Heart left ventricle (tissue), 16 donors: ENCODE measurements around the gene PEMT. TPM values are rescaled to one million over a fixed set of nuclear protein-coding genes. Genes with fewer than 3 reads are reported as not detected.

Source experiments
- ATAC-seq, 4 donors: fragments of 200-7000 bp; cut with Tn5 transposase; one replicate each; pipeline ENCODE4 v1.9.1; 2020 to 2022; ENCODE audit warnings: moderate library complexity in 4 of 4, mild to moderate bottlenecking in 3 of 4, moderate number of reproducible peaks in 1 of 4
- DNase-seq, 5 donors: peaks; one replicate each; pipeline ENCODE4 v3.0.0-alpha.2; 2020
- H3K27ac ChIP-seq, 12 donors: fragments of 200-600 bp; sonication (generic) in 4 of 12; one replicate each; pipeline versions ENCODE4 v1.5.0 to v1.8.0; 2016 to 2022; ENCODE audit warnings: mild to moderate bottlenecking in 2 of 12
- H3K27me3 ChIP-seq, 9 donors: fragments of 200-600 bp; sonication (generic) in 2 of 9; one replicate each; pipeline versions ENCODE4 v1.5.1 to v1.8.0; 2016 to 2022; ENCODE audit warnings: mild to moderate bottlenecking in 3 of 9
- H3K36me3 ChIP-seq, 9 donors: fragments of 200-600 bp; sonication (generic) in 2 of 9; one replicate each; pipeline versions ENCODE4 v1.5.0 to v1.8.0; 2018 to 2022; ENCODE audit warnings: mild to moderate bottlenecking in 2 of 9
- H3K4me1 ChIP-seq, 12 donors: fragments of 200-600 bp; sonication (generic) in 4 of 12; one replicate each; pipeline versions ENCODE4 v1.5.0 to v1.8.0; 2016 to 2022; ENCODE audit warnings: mild to moderate bottlenecking in 3 of 12
- H3K4me3 ChIP-seq, 12 donors: fragments of 200-600 bp; sonication (generic) in 4 of 12; one replicate each; pipeline versions ENCODE4 v1.5.0 to v1.8.0; 2017 to 2022; ENCODE audit warnings: mild to moderate bottlenecking in 9 of 12, moderate library complexity in 4 of 12
- H3K9me3 ChIP-seq, 12 donors: fragments of 200-600 bp; sonication (generic) in 4 of 12; one replicate each; pipeline versions ENCODE4 v1.5.0 to v1.8.0; 2016 to 2022; ENCODE audit warnings: mild to moderate bottlenecking in 1 of 12
- POLR2A ChIP-seq, 2 donors: fragments of 450-650 bp; IDR thresholded peaks; one replicate each; pipeline ENCODE4 v1.6.1; 2017; ENCODE audit warnings: antibody characterized with exemption in 2 of 2, mild to moderate bottlenecking in 2 of 2, moderate library complexity in 2 of 2
- WGBS, 4 donors: extraction: QIAGEN DNeasy Blood & Tissue Kit in 2 of 4; methylation state at CpG; one replicate each; pipeline versions ENCODE4 v1.1.5 to v1.1.7; 2013 to 2018; 5-methylcytosine and 5-hydroxymethylcytosine counted together
- intact Hi-C, 10 donors: fragments of 100-400 bp; cut with DNase I; formaldehyde crosslinking; loops; one replicate each; pipeline versions ENCODE4 v1.11.1 to v1.14.2; 2022
- polyA plus RNA-seq, 2 donors: library from polyadenylated mRNA; stranded (reverse); fragments of 200-250 nt; gene quantifications; one replicate each; pipeline ENCODE4 v1.2.3, GENCODE V29; 2013
- total RNA-seq, 9 donors: library from RNA; depleted of rRNA in 2 of 9; stranded (reverse); fragments of >200 nt in 2 of 9; fragmentation: NEBNext Ultra II Directional in 3 of 9; extraction: Animal tissue kit (Norgen Biotek cat#: 25700) in 3 of 9; gene quantifications; one replicate each; pipeline versions ENCODE4 v1.1.0 to v1.2.4, GENCODE V29; 2016 to 2023
- TF ChIP-seq, protein P1 (sequence below), 12 donors: fragments of 200-600 bp; sonication (generic) in 4 of 12; IDR thresholded peaks; one replicate each; pipeline versions ENCODE4 v1.5.0 to v1.8.0; 2018 to 2022; ENCODE audit warnings: antibody characterized with exemption in 12 of 12, mild to moderate bottlenecking in 5 of 12
- donor health status: ischemic (EF 13 %, LVEDD 7.1; RV severe dilation, severe dysfunction).
- donor health status: healthy with polysubstance abuse.
- donor health status: DM: no; HTN: yes; CAD: no.
- donor health status: DM: no; HTN: no; CAD: no.
- donor health status: ischemic (EF 25% LVEDD 6.9; RV normal size, moderate dysfunction).
- donor health status: ischemic (EF 25% LVEDD 5.7; RV mildly dilated, moderate dysfunction).
- donor health status: healthy.
- donor health status: DM: yes; HTN: yes; CAD: no.
- donor health status: ischemic (EF 35%, LVEDD 5.7; RV mildly dilated, moderate dysfunction).
- donor health status: nonischemic (EF 11% LVEDD 7.7; RV severe dilation, severe dysfunction).
- donor health status: DM: yes; HTN: yes; CAD: no.
- donor health status: PGD.
- donor health status: ischemic (EF 29% LVEDD 5.4; RV normal size, mild dysfunction).
- donor health status: nonischemic (EF 23%, LVEDD 6.1; RV moderate dilation, normal function).

The PEMT gene
- total and polyA plus RNA-seq, 11 donors: 15.7 to 42.2 (median 25.4) TPM

- intact Hi-C loops: loop anchor here in 1 of 10 donors (1.0 kb wide), 1 partner anchor 19 kb away; no protein-coding TSS in a partner anchor
- Histone ChIP-seq H3K27ac (peak overlapping the region in 11 of 12 donors; percentile 30 to 88 (median 55)), H3K9me3 (no peaks in the 10 kb centered on the region), H3K4me1 (peaks cover 0 to 28% (median 10%) of the 10 kb centered on the region in 12 donors), H3K4me3 (no peak overlapping the region), H3K27me3 (no peaks in the 10 kb centered on the region), H3K36me3 (no peaks in the 10 kb centered on the region)
- TF ChIP-seq, protein P1, sequence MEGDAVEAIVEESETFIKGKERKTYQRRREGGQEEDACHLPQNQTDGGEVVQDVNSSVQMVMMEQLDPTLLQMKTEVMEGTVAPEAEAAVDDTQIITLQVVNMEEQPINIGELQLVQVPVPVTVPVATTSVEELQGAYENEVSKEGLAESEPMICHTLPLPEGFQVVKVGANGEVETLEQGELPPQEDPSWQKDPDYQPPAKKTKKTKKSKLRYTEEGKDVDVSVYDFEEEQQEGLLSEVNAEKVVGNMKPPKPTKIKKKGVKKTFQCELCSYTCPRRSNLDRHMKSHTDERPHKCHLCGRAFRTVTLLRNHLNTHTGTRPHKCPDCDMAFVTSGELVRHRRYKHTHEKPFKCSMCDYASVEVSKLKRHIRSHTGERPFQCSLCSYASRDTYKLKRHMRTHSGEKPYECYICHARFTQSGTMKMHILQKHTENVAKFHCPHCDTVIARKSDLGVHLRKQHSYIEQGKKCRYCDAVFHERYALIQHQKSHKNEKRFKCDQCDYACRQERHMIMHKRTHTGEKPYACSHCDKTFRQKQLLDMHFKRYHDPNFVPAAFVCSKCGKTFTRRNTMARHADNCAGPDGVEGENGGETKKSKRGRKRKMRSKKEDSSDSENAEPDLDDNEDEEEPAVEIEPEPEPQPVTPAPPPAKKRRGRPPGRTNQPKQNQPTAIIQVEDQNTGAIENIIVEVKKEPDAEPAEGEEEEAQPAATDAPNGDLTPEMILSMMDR (IDR thresholded peaks at IDR 0.05): no peak
- no peak for TF ChIP-seq POLR2A (IDR thresholded peaks at IDR 0.05)
- WGBS, 4 donors: 79 to 87% (median 86%) methylated on average over 13 to 16 of the region's 16 CpGs
- DNase-seq (peak in 2 of 5 donors; percentile 30 to 54), ATAC-seq (no peak)
These were observed 84.0 kb downstream of the PEMT start for GRCh38 chr17:17507465-17508011.

GRCh38 chr17:17506893-17507464 lies 84.5 kb downstream of the PEMT start:
- intact Hi-C loops: loop anchor here in 1 of 10 donors (1.0 kb wide), 1 partner anchor 19 kb away; no protein-coding TSS in a partner anchor
- 37 to 65% (median 50%) methylated on average over 8 to 17 of the region's 17 CpGs for WGBS, 4 donors
- peak; percentile 58 to 93 (median 82) for DNase-seq
- H3K9me3 ChIP-seq: no peaks in the 10 kb centered on the region
- H3K4me1 ChIP-seq: peaks cover 0 to 28% (median 10%) of the 10 kb centered on the region in 12 donors
- H3K27ac ChIP-seq: peak overlapping the region; percentile 32 to 88 (median 56)
- no peak for TF ChIP-seq POLR2A (IDR thresholded peaks at IDR 0.05)
- TF ChIP-seq, protein P1 (IDR thresholded peaks at IDR 0.05): no peak
- no peaks in the 10 kb centered on the region for H3K36me3 ChIP-seq
- no peak overlapping the region for H3K4me3 ChIP-seq
- H3K27me3 ChIP-seq: no peaks in the 10 kb centered on the region
- peak; percentile 36 to 88 (median 76) for ATAC-seq

DNA sequence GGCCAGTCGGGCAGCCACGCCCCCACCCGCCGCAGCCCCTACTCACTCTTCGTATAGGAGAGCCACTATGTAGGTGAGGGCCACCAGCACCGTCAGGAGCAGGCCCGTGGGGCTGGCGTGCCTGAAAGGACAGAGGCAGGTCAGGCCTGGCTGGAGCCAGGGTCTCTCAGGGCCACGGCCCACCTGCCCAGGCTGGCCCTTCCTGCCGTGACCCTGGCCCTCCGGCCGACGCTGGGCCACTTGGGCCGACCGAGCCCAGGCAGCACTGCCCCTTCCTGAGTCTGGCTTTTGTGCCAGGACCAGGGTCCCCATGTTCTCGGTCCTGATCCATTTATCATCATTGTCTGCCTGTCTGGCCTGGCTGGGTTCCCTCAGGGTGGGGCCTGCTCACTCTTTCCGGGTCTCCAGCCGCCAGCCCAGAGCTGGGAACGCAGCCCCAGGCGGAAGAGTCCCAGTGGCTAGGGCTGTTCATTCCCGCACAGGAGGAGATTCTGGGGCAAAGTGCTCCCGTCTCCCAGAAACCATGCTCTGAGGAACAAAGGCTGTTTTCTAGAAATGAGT lies 85.2 kb downstream of the PEMT start:
- TF ChIP-seq, protein P1 (IDR thresholded peaks at IDR 0.05): no peak

GRCh38 chr17:17505610-17506171 lies 85.8 kb downstream of the PEMT start:
- Histone ChIP-seq H3K36me3 (no peaks in the 10 kb centered on the region), H3K4me1 (peaks cover 0 to 28% (median 10%) of the 10 kb centered on the region in 12 donors), H3K9me3 (no peaks in the 10 kb centered on the region), H3K27ac (peak overlapping the region in 3 of 12 donors; percentile 61 to 88 (median 77)), H3K4me3 (no peak overlapping the region), H3K27me3 (no peaks in the 10 kb centered on the region)
- intact Hi-C loops: no loop called here
- no peak for TF ChIP-seq POLR2A (IDR thresholded peaks at IDR 0.05)
- TF ChIP-seq, protein P1 (IDR thresholded peaks at IDR 0.05): no peak
- 93 to 95% (median 95%) methylated on average over 9 to 22 of the region's 22 CpGs for whole genome bisulfite sequencing, 4 donors
- ATAC-seq (no peak), DNase-seq (peak in 1 of 5 donors; percentile 51)

More for the DNA sequence above, 85.2 kb downstream of the PEMT start:
- DNase-seq (peak in 2 of 5 donors; percentile 39 to 56), ATAC-seq (peak in 3 of 4 donors; percentile 10 to 33 (median 16))
- Histone ChIP-seq H3K36me3 (no peaks in the 10 kb centered on the region), H3K4me1 (peaks cover 0 to 28% (median 10%) of the 10 kb centered on the region in 12 donors), H3K4me3 (no peak overlapping the region), H3K27ac (peak overlapping the region; percentile 24 to 88 (median 56)), H3K9me3 (no peaks in the 10 kb centered on the region), H3K27me3 (no peaks in the 10 kb centered on the region)
- intact Hi-C loops: no loop called here
- 65 to 81% (median 70%) methylated on average over 12 to 22 of the region's 22 CpGs for WGBS, 4 donors
